Sciatic nerve (tissue), 2 donors: ENCODE measurements around the gene NKX2-1. TPM values are rescaled to one million over a fixed set of nuclear protein-coding genes. Genes with fewer than 3 reads are reported as not detected.

Experiments used
- ATAC-seq: fragments of 200-7000 bp; cut with Tn5 transposase; one replicate; pipeline ENCODE4 v1.9.1; 2020; ENCODE audit warnings: mild to moderate bottlenecking, moderate library complexity
- DNase-seq: peaks from one replicate; pipeline ENCODE4 v3.0.0-alpha.2; 2020; ENCODE audit warnings: low spot score
- intact Hi-C: fragments of 100-400 bp; cut with DNase I; formaldehyde crosslinking; loops from one replicate; pipeline ENCODE4 v1.14.2; 2022
- total RNA-seq: library from RNA; stranded (reverse); fragmentation: NEBNext Ultra II Directional; extraction: Animal tissue kit (Norgen Biotek cat#: 25700); gene quantifications from one replicate; pipeline ENCODE4 v1.2.1, GENCODE V29; 2021
- donor health status: DM: no; HTN: no; CAD: no.
- donor health status: DM: no; HTN: no; CAD: no.

Gene NKX2-1
- total RNA-seq, 1 donor from 2014 or later, result 0.22 TPM

DNA sequence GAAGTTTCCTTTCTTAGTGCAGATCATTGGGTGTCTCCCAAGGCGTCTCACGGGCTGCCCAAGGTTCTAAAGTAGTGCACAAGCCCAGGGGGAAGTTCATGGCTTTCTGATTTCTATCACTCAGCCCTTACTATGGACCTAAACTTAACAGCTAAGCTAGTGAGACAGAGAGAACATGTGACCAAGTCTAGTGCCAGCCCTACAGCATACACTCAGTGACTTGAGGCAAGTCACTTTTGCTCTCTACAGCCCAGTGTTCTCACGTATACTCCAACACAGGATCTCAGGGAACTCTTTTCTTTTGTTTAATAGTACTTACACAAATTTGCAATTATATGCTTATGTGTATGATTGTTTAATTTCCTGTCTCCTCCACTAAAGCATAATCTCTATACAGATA is 48.6 kb downstream of the NKX2-1 start:
- intact Hi-C loops, result no loop called here

GRCh38 chr14:36467332-36467731 is 52.7 kb downstream of the NKX2-1 start:
- intact Hi-C loops, result no loop called here
- DNase-seq, result no peak
- no peak for ATAC-seq

More for the DNA sequence above, 48.6 kb downstream of the NKX2-1 start:
- no peak for ATAC-seq
- DNase-seq, result no peak

Other genes starting within 250 kb of the NKX2-1 start
- gene MBIP, start 199.6 kb downstream of the NKX2-1 start, total RNA-seq, result 33.7 TPM
- not detected for gene NKX2-8, start 62.4 kb upstream of the NKX2-1 start, total RNA-seq
- 5.3 TPM for gene PAX9, start 141.6 kb upstream of the NKX2-1 start, total RNA-seq